ENCODE data around the gene PLEKHG7.

The PLEKHG7 gene

GRCh38 chr12:92810370-92810769 is 107.6 kb downstream of the PLEKHG7 start:
- DNase-seq (ENCODE audit: insufficient read length, low spot score) (no peak), FAIRE-seq (no peak)
- TF ChIP-seq PAX5 (IDR thresholded peaks at IDR 0.05; ENCODE audit: insufficient read depth, low read length, severe bottlenecking) = peak; percentile 13
- TF ChIP-seq SPI1 (IDR thresholded peaks at IDR 0.05; ENCODE audit: low read depth, low read length) = peak; percentile 38; the same call in 1 of the 2 replicates
- no peak for TF ChIP-seq POLR2AphosphoS5 (IDR thresholded peaks at IDR 0.05; ENCODE audit: low read depth, low read length)

- TF ChIP-seq SPI1 (IDR thresholded peaks at IDR 0.05; ENCODE audit: low read depth, low read length) (no peak), POLR2A (IDR thresholded peaks at IDR 0.05; ENCODE audit: low read depth, low read length) (no peak), TAF1 (IDR thresholded peaks at IDR 0.05; ENCODE audit: low read depth, low read length) (no peak), POLR2AphosphoS5 (IDR thresholded peaks at IDR 0.05; ENCODE audit: low read depth, low read length) (no peak), PAX5 (IDR thresholded peaks at IDR 0.05; ENCODE audit: insufficient read depth, low read length, severe bottlenecking) (no peak), POU2F2 (IDR thresholded peaks at IDR 0.05; ENCODE audit: low read depth, low read length) (no peak)
- DNase-seq (ENCODE audit: insufficient read length, low spot score) (no peak), FAIRE-seq (no peak)
These were observed 111.8 kb downstream of the PLEKHG7 start for GRCh38 chr12:92814584-92814983.

GRCh38 chr12:92821142-92821541 is 118.4 kb downstream of the PLEKHG7 start:
- no peak for TF ChIP-seq POLR2A (IDR thresholded peaks at IDR 0.05; ENCODE audit: low read depth, low read length)
- no peak for TF ChIP-seq POU2F2 (IDR thresholded peaks at IDR 0.05; ENCODE audit: low read depth, low read length)
- no peak for TF ChIP-seq POLR2AphosphoS5 (IDR thresholded peaks at IDR 0.05; ENCODE audit: low read depth, low read length)
- no peak for TF ChIP-seq PAX5 (IDR thresholded peaks at IDR 0.05; ENCODE audit: insufficient read depth, low read length, severe bottlenecking)
- TF ChIP-seq TAF1 (IDR thresholded peaks at IDR 0.05; ENCODE audit: low read depth, low read length) = no peak
- no peak for TF ChIP-seq SPI1 (IDR thresholded peaks at IDR 0.05; ENCODE audit: low read depth, low read length)
- no peak for FAIRE-seq
- no peak for DNase-seq (ENCODE audit: insufficient read length, low spot score)

Measured in GM12891 (cell line).